Measurements from ENCODE around the gene MGAT5B. TPM values are rescaled to one million over a fixed set of nuclear protein-coding genes. Genes with fewer than 3 reads are reported as not detected.

Gene MGAT5B
- total RNA-seq, 1 donor: 0.18 TPM

- TF ChIP-seq CTCF (IDR thresholded peaks at IDR 0.05; ENCODE audit: insufficient read depth, low read length): no peak
- peak; percentile 10 for DNase-seq (ENCODE audit: low read depth)
- no peak overlapping the region for H3K4me3 ChIP-seq (ENCODE audit: low read depth, low read length)
These were observed 67.1 kb downstream of the MGAT5B start for GRCh38 chr17:76935331-76935730.

GRCh38 chr17:76937238-76937637 lies 69.0 kb downstream of the MGAT5B start:
- H3K4me3 ChIP-seq (ENCODE audit: low read depth, low read length): no peak overlapping the region
- TF ChIP-seq CTCF (IDR thresholded peaks at IDR 0.05; ENCODE audit: insufficient read depth, low read length): no peak
- DNase-seq (ENCODE audit: low read depth): no peak

GRCh38 chr17:76938009-76938408 lies 69.8 kb downstream of the MGAT5B start:
- TF ChIP-seq CTCF (IDR thresholded peaks at IDR 0.05; ENCODE audit: insufficient read depth, low read length): no peak
- H3K4me3 ChIP-seq (ENCODE audit: low read depth, low read length): no peak overlapping the region
- DNase-seq (ENCODE audit: low read depth): no peak

GRCh38 chr17:76940295-76940694 lies 72.1 kb downstream of the MGAT5B start:
- H3K4me3 ChIP-seq (ENCODE audit: low read depth, low read length): no peak overlapping the region
- no peak for DNase-seq (ENCODE audit: low read depth)
- TF ChIP-seq CTCF (IDR thresholded peaks at IDR 0.05; ENCODE audit: insufficient read depth, low read length): no peak

GRCh38 chr17:76940738-76941350 lies 72.6 kb downstream of the MGAT5B start:
- DNase-seq (ENCODE audit: low read depth): no peak
- TF ChIP-seq CTCF (IDR thresholded peaks at IDR 0.05; ENCODE audit: insufficient read depth, low read length): no peak
- no peak overlapping the region for H3K4me3 ChIP-seq (ENCODE audit: low read depth, low read length)

GRCh38 chr17:76943202-76943601 lies 75.0 kb downstream of the MGAT5B start:
- TF ChIP-seq CTCF (IDR thresholded peaks at IDR 0.05; ENCODE audit: insufficient read depth, low read length): no peak
- H3K4me3 ChIP-seq (ENCODE audit: low read depth, low read length): no peak overlapping the region
- no peak for DNase-seq (ENCODE audit: low read depth)

- no peak overlapping the region for H3K4me3 ChIP-seq (ENCODE audit: low read depth, low read length)
- DNase-seq (ENCODE audit: low read depth): no peak
- no peak for TF ChIP-seq CTCF (IDR thresholded peaks at IDR 0.05; ENCODE audit: insufficient read depth, low read length)
These were observed 75.6 kb downstream of the MGAT5B start for GRCh38 chr17:76943781-76944213.

All from fibroblast of the aortic adventitia (primary cell).